Left lung (tissue), 10 donors: ENCODE measurements around the gene MIPEP. TPM values are rescaled to one million over a fixed set of nuclear protein-coding genes. Genes with fewer than 3 reads are reported as not detected.

Source experiments
- ATAC-seq: fragments of 200-7000 bp; cut with Tn5 transposase; one replicate; pipeline ENCODE4 v1.9.1; 2020; ENCODE audit warnings: moderate library complexity
- DNase-seq, 4 donors: peaks; one replicate each; pipeline ENCODE4 v3.0.0-alpha.2; 2013 to 2020
- H3K27ac ChIP-seq, 2 donors: fragments of 200-600 bp; sonication (generic) in 1 of 2; one replicate each; pipeline versions ENCODE4 v1.5.0 to v1.8.0; 2020 to 2021
- H3K27me3 ChIP-seq, 2 donors: fragments of 200-600 bp; sonication (generic) in 1 of 2; one replicate each; pipeline versions ENCODE4 v1.5.0 to v1.8.0; 2020 to 2021
- H3K36me3 ChIP-seq, 2 donors: fragments of 200-600 bp; sonication (generic) in 1 of 2; one replicate each; pipeline versions ENCODE4 v1.5.0 to v1.8.0; 2020 to 2021
- H3K4me1 ChIP-seq, 2 donors: fragments of 200-600 bp; one replicate each; pipeline ENCODE4 v1.8.0; 2021
- H3K4me3 ChIP-seq, 2 donors: fragments of 200-600 bp; sonication (generic) in 1 of 2; one replicate each; pipeline versions ENCODE4 v1.5.0 to v1.8.0; 2020 to 2021; ENCODE audit warnings: mild to moderate bottlenecking in 1 of 2
- H3K9me3 ChIP-seq, 2 donors: fragments of 200-600 bp; sonication (generic) in 1 of 2; one replicate each; pipeline versions ENCODE4 v1.5.0 to v1.8.0; 2020 to 2021
- intact Hi-C, 2 donors: fragments of 100-400 bp; cut with DNase I; formaldehyde crosslinking; loops; one replicate each; pipeline versions ENCODE4 v1.11.2 to v1.14.2; 2022
- polyA plus RNA-seq, 6 donors: library from polyadenylated mRNA; unstranded; fragments of 120-200 nt; gene quantifications; one replicate each; pipeline ENCODE4 v1.2.1, GENCODE V29; 2013; ENCODE audit not compliant: insufficient read length in 6 of 6
- total RNA-seq, 2 donors: library from RNA; stranded (reverse); fragmentation: NEBNext Ultra II Directional; extraction: Animal tissue kit (Norgen Biotek cat#: 25700); gene quantifications; one replicate each; pipeline ENCODE4 v1.2.1, GENCODE V29; 2021
- TF ChIP-seq, protein P1 (sequence below), 2 donors: fragments of 200-600 bp; sonication (generic) in 1 of 2; IDR thresholded peaks; one replicate each; pipeline versions ENCODE4 v1.5.0 to v1.8.0; 2021; ENCODE audit warnings: antibody characterized with exemption in 2 of 2
- donor health status: DM: no; HTN: yes; CAD: no.
- donor health status: DM: no; HTN: no; CAD: no.

Gene MIPEP
- total and polyA plus RNA-seq, 8 donors = 15.6 to 26.2 (median 17.4) TPM

GRCh38 chr13:23724196-23724970 lies 164.8 kb downstream of the MIPEP start:
- H3K27ac ChIP-seq = peak overlapping the region in 1 of 2 donors; percentile 62

GRCh38 chr13:23723471-23723870 lies 165.7 kb downstream of the MIPEP start:
- ATAC-seq = peak; percentile 59
- H3K4me1 ChIP-seq = peaks cover 0 to 11% of the 10 kb centered on the region in 2 donors
- no peaks in the 10 kb centered on the region for H3K9me3 ChIP-seq
- DNase-seq = no peak
- no peaks in the 10 kb centered on the region for H3K27me3 ChIP-seq
- H3K36me3 ChIP-seq = no peaks in the 10 kb centered on the region
- intact Hi-C loops = no loop called here
- H3K27ac ChIP-seq = peak overlapping the region in 1 of 2 donors; percentile 62
- H3K4me3 ChIP-seq = no peak overlapping the region
- TF ChIP-seq, protein P1, sequence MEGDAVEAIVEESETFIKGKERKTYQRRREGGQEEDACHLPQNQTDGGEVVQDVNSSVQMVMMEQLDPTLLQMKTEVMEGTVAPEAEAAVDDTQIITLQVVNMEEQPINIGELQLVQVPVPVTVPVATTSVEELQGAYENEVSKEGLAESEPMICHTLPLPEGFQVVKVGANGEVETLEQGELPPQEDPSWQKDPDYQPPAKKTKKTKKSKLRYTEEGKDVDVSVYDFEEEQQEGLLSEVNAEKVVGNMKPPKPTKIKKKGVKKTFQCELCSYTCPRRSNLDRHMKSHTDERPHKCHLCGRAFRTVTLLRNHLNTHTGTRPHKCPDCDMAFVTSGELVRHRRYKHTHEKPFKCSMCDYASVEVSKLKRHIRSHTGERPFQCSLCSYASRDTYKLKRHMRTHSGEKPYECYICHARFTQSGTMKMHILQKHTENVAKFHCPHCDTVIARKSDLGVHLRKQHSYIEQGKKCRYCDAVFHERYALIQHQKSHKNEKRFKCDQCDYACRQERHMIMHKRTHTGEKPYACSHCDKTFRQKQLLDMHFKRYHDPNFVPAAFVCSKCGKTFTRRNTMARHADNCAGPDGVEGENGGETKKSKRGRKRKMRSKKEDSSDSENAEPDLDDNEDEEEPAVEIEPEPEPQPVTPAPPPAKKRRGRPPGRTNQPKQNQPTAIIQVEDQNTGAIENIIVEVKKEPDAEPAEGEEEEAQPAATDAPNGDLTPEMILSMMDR (IDR thresholded peaks at IDR 0.05) = no peak

More at GRCh38 chr13:23724196-23724970, 164.8 kb downstream of the MIPEP start:
- intact Hi-C loops = no loop called here
- Histone ChIP-seq H3K9me3 (no peaks in the 10 kb centered on the region), H3K4me3 (no peak overlapping the region), H3K36me3 (no peaks in the 10 kb centered on the region), H3K27me3 (no peaks in the 10 kb centered on the region), H3K4me1 (peaks cover 0 to 11% of the 10 kb centered on the region in 2 donors)
- DNase-seq (no peak), ATAC-seq (no peak)
- TF ChIP-seq, protein P1 (IDR thresholded peaks at IDR 0.05) = no peak

GRCh38 chr13:23722726-23723453 lies 166.3 kb downstream of the MIPEP start:
- intact Hi-C loops = no loop called here
- DNase-seq (no peak), ATAC-seq (peak; percentile 67)
- TF ChIP-seq, protein P1 (IDR thresholded peaks at IDR 0.05) = no peak
- H3K4me3 ChIP-seq = no peak overlapping the region
- H3K9me3 ChIP-seq = no peaks in the 10 kb centered on the region
- H3K27ac ChIP-seq = peak overlapping the region; percentile 24 to 34
- peaks cover 0 to 11% of the 10 kb centered on the region in 2 donors for H3K4me1 ChIP-seq
- no peaks in the 10 kb centered on the region for H3K36me3 ChIP-seq
- H3K27me3 ChIP-seq = no peaks in the 10 kb centered on the region

DNA sequence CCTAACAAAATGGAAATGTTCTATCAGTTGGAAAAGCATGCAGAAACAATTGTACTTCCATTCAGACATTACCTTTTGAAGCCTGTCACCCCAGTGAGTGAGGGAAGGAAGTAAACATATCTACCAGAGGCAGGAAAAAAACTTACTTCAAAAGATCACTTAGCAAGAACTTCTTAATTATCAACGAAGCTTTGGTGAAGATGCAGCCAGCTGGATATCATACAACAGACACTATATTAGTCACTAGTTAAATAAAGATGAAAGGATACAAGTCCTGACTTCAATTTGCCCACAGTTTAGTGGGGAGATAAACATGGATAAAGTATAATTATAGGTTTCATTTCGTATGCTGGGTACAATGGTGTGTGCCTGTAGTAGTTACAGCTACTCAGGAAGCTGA lies 170.2 kb downstream of the MIPEP start:
- ATAC-seq (no peak), DNase-seq (no peak)
- Histone ChIP-seq H3K9me3 (no peaks in the 10 kb centered on the region), H3K4me3 (no peak overlapping the region), H3K4me1 (peaks cover 0 to 7% of the 10 kb centered on the region in 2 donors), H3K36me3 (no peaks in the 10 kb centered on the region), H3K27ac (no peak overlapping the region), H3K27me3 (no peaks in the 10 kb centered on the region)
- intact Hi-C loops = loop anchor here in 1 of 2 donors (10.0 kb wide), 1 partner anchor 156 kb away; no protein-coding TSS in a partner anchor
- TF ChIP-seq, protein P1 (IDR thresholded peaks at IDR 0.05) = no peak

GRCh38 chr13:23716401-23716800 lies 172.8 kb downstream of the MIPEP start:
- TF ChIP-seq, protein P1 (IDR thresholded peaks at IDR 0.05) = no peak
- no peak overlapping the region for H3K4me3 ChIP-seq
- H3K27me3 ChIP-seq = no peaks in the 10 kb centered on the region
- DNase-seq (no peak), ATAC-seq (no peak)
- no peak overlapping the region for H3K27ac ChIP-seq
- H3K9me3 ChIP-seq = no peaks in the 10 kb centered on the region
- H3K4me1 ChIP-seq = no peaks in the 10 kb centered on the region
- intact Hi-C loops = loop anchor here in 1 of 2 donors (10.0 kb wide), 1 partner anchor 158 kb away; no protein-coding TSS in a partner anchor
- H3K36me3 ChIP-seq = no peaks in the 10 kb centered on the region
